Activated naive CD8-positive, alpha-beta T cell treated with anti-CD3 and anti-CD28 coated beads for 36 hours (primary cell): ENCODE results near the gene POLR3E. TPM values are rescaled to one million over a fixed set of nuclear protein-coding genes. Genes with fewer than 3 reads are reported as not detected.
A peak's percentile ranks its signal among the peaks of the same experiment; 100 is the strongest.
"Not testable (repeated sequence)": the region's sequence is repeated elsewhere in the genome, so short reads cannot be mapped to it uniquely, and the experiment has no call there.

Experiments used
- DNase-seq: peaks from one replicate; pipeline ENCODE4 v3.0.0; 2021
- H3K27ac Mint-ChIP-seq: one replicate; pipeline ENCODE4 v1.8.0; 2022; ENCODE audit warnings: mild to moderate bottlenecking, moderate library complexity, mixed read lengths
- H3K27me3 Mint-ChIP-seq: one replicate; pipeline ENCODE4 v1.8.0; 2022; ENCODE audit warnings: mild to moderate bottlenecking, mixed read lengths
- H3K36me3 Mint-ChIP-seq: one replicate; pipeline ENCODE4 v1.8.0; 2021; ENCODE audit warnings: mild to moderate bottlenecking, mixed read lengths
- H3K4me1 Mint-ChIP-seq: one replicate; pipeline ENCODE4 v1.8.0; 2021; ENCODE audit warnings: mixed read lengths
- H3K4me3 Mint-ChIP-seq: one replicate; pipeline ENCODE4 v1.8.0; 2022; ENCODE audit warnings: mild to moderate bottlenecking, moderate library complexity, mixed read lengths
- H3K9me3 Mint-ChIP-seq: one replicate; pipeline ENCODE4 v1.8.0; 2022; ENCODE audit warnings: mixed read lengths
- total RNA-seq, 2 experiments: library from RNA; stranded (reverse); gene quantifications; one replicate each; pipeline ENCODE4 v1.2.3, GENCODE V29; 2021

Gene POLR3E
- total RNA-seq, 2 experiments from 2014 or later = 94.3 to 95.8 TPM

GRCh38 chr16:22328081-22328725 is 31.0 kb downstream of the POLR3E start:
- H3K27me3 Mint-ChIP-seq = no peaks in the 10 kb centered on the region
- peaks cover 36% of the 10 kb centered on the region for H3K36me3 Mint-ChIP-seq
- no peaks in the 10 kb centered on the region for H3K9me3 Mint-ChIP-seq
- H3K27ac Mint-ChIP-seq = no peak overlapping the region
- DNase-seq = no peak
- no peaks in the 10 kb centered on the region for H3K4me1 Mint-ChIP-seq
- H3K4me3 Mint-ChIP-seq = no peak overlapping the region

GRCh38 chr16:22329199-22329695 is 32.0 kb downstream of the POLR3E start:
- DNase-seq = no peak
- Mint-ChIP-seq H3K27me3 (no peaks in the 10 kb centered on the region), H3K4me1 (no peaks in the 10 kb centered on the region), H3K27ac (peak overlapping the region; percentile 42), H3K36me3 (peaks cover 46% of the 10 kb centered on the region), H3K4me3 (no peak overlapping the region), H3K9me3 (peaks cover under 1% of the 10 kb centered on the region)

- Mint-ChIP-seq H3K36me3 (peaks cover 57% of the 10 kb centered on the region), H3K9me3 (peaks cover 6% of the 10 kb centered on the region)
Measured at GRCh38 chr16:22330326-22330725, 33.1 kb downstream of the POLR3E start.

GRCh38 chr16:22333457-22333994 is 36.3 kb downstream of the POLR3E start:
- H3K9me3 Mint-ChIP-seq = peaks cover 28% of the 10 kb centered on the region
- H3K4me1 Mint-ChIP-seq = peaks cover 11% of the 10 kb centered on the region
- H3K36me3 Mint-ChIP-seq = peaks cover 75% of the 10 kb centered on the region
- no peak overlapping the region for H3K4me3 Mint-ChIP-seq
- no peak overlapping the region for H3K27ac Mint-ChIP-seq
- DNase-seq = no peak
- H3K27me3 Mint-ChIP-seq = no peaks in the 10 kb centered on the region

More at GRCh38 chr16:22330326-22330725, 33.1 kb downstream of the POLR3E start:
- Mint-ChIP-seq H3K4me3 (no peak overlapping the region), H3K4me1 (no peaks in the 10 kb centered on the region), H3K27ac (peak overlapping the region; percentile 29), H3K27me3 (no peaks in the 10 kb centered on the region)
- DNase-seq = no peak

GRCh38 chr16:22335668-22336246 is 38.5 kb downstream of the POLR3E start:
- peaks cover 38% of the 10 kb centered on the region for H3K9me3 Mint-ChIP-seq
- no peak overlapping the region for H3K4me3 Mint-ChIP-seq
- H3K27ac Mint-ChIP-seq = no peak overlapping the region
- no peak for DNase-seq
- no peaks in the 10 kb centered on the region for H3K27me3 Mint-ChIP-seq
- peaks cover 12% of the 10 kb centered on the region for H3K4me1 Mint-ChIP-seq
- peaks cover 86% of the 10 kb centered on the region for H3K36me3 Mint-ChIP-seq

- no peak for DNase-seq
- H3K36me3 Mint-ChIP-seq = peaks cover 88% of the 10 kb centered on the region
- H3K4me1 Mint-ChIP-seq = peaks cover 12% of the 10 kb centered on the region
- peaks cover 42% of the 10 kb centered on the region for H3K9me3 Mint-ChIP-seq
- H3K27ac Mint-ChIP-seq = peak overlapping the region; percentile 8
- no peaks in the 10 kb centered on the region for H3K27me3 Mint-ChIP-seq
- H3K4me3 Mint-ChIP-seq = no peak overlapping the region
Measured at GRCh38 chr16:22336581-22336980, 39.4 kb downstream of the POLR3E start.

GRCh38 chr16:22337045-22337444 is 39.8 kb downstream of the POLR3E start:
- peaks cover 87% of the 10 kb centered on the region for H3K36me3 Mint-ChIP-seq
- H3K9me3 Mint-ChIP-seq = peaks cover 44% of the 10 kb centered on the region
- H3K27me3 Mint-ChIP-seq = no peaks in the 10 kb centered on the region
- DNase-seq = no peak
- no peak overlapping the region for H3K4me3 Mint-ChIP-seq
- peaks cover 12% of the 10 kb centered on the region for H3K4me1 Mint-ChIP-seq
- H3K27ac Mint-ChIP-seq = no peak overlapping the region

- peaks cover 85% of the 10 kb centered on the region for H3K36me3 Mint-ChIP-seq
- peaks cover 12% of the 10 kb centered on the region for H3K4me1 Mint-ChIP-seq
- H3K27me3 Mint-ChIP-seq = no peaks in the 10 kb centered on the region
- no peak for DNase-seq
- peak overlapping the region; percentile 84 for H3K27ac Mint-ChIP-seq
- peaks cover 44% of the 10 kb centered on the region for H3K9me3 Mint-ChIP-seq
- peak overlapping the region; percentile 15 for H3K4me3 Mint-ChIP-seq
Measured at GRCh38 chr16:22337849-22338635, 40.8 kb downstream of the POLR3E start.

- no peaks in the 10 kb centered on the region for H3K27me3 Mint-ChIP-seq
- peaks cover 17% of the 10 kb centered on the region for H3K4me1 Mint-ChIP-seq
- peaks cover 65% of the 10 kb centered on the region for H3K36me3 Mint-ChIP-seq
- H3K9me3 Mint-ChIP-seq = peaks cover 38% of the 10 kb centered on the region
- H3K27ac Mint-ChIP-seq = no peak overlapping the region
- no peak for DNase-seq
- H3K4me3 Mint-ChIP-seq = no peak overlapping the region
Measured at GRCh38 chr16:22340945-22341344, 43.7 kb downstream of the POLR3E start.

- Mint-ChIP-seq H3K27ac (no peak overlapping the region), H3K9me3 (peaks cover 28% of the 10 kb centered on the region), H3K4me3 (no peak overlapping the region), H3K27me3 (no peaks in the 10 kb centered on the region), H3K4me1 (peaks cover 16% of the 10 kb centered on the region), H3K36me3 (peaks cover 54% of the 10 kb centered on the region)
- DNase-seq = no peak
Measured at GRCh38 chr16:22342082-22342481, 44.9 kb downstream of the POLR3E start.

GRCh38 chr16:22346483-22346882 is 49.3 kb downstream of the POLR3E start:
- Mint-ChIP-seq H3K9me3 (peaks cover 2% of the 10 kb centered on the region), H3K4me1 (peaks cover 6% of the 10 kb centered on the region), H3K4me3 (no peak overlapping the region), H3K27ac (peak overlapping the region; percentile 4), H3K27me3 (no peaks in the 10 kb centered on the region), H3K36me3 (peaks cover 35% of the 10 kb centered on the region)
- no peak for DNase-seq

- Mint-ChIP-seq H3K9me3 (no peaks in the 10 kb centered on the region), H3K36me3 (peaks cover 36% of the 10 kb centered on the region), H3K27me3 (no peaks in the 10 kb centered on the region), H3K27ac (no peak overlapping the region), H3K4me3 (no peak overlapping the region), H3K4me1 (peaks cover 6% of the 10 kb centered on the region)
- DNase-seq = no peak
Measured at GRCh38 chr16:22347100-22347820, 50.1 kb downstream of the POLR3E start.

- Mint-ChIP-seq H3K27me3 (no peaks in the 10 kb centered on the region), H3K27ac (no peak overlapping the region), H3K9me3 (no peaks in the 10 kb centered on the region)
Measured at GRCh38 chr16:22348291-22348690, 51.1 kb downstream of the POLR3E start.

GRCh38 chr16:22351017-22351416 is 53.8 kb downstream of the POLR3E start:
- not testable (repeated sequence) for H3K27ac Mint-ChIP-seq, H3K27me3 Mint-ChIP-seq, H3K9me3 Mint-ChIP-seq, DNase-seq, H3K4me3 Mint-ChIP-seq
- peaks cover 35% of the 10 kb centered on the region for H3K4me1 Mint-ChIP-seq
- peaks cover 41% of the 10 kb centered on the region for H3K36me3 Mint-ChIP-seq

More at GRCh38 chr16:22348291-22348690, 51.1 kb downstream of the POLR3E start:
- peaks cover 39% of the 10 kb centered on the region for H3K36me3 Mint-ChIP-seq
- H3K4me3 Mint-ChIP-seq = no peak overlapping the region
- peaks cover 15% of the 10 kb centered on the region for H3K4me1 Mint-ChIP-seq
- DNase-seq = no peak
